ENCODE data around the gene NCOA7. TPM values are rescaled to one million over a fixed set of nuclear protein-coding genes. Genes with fewer than 3 reads are reported as not detected.

The NCOA7 gene
- total RNA-seq, 4 donors from 2014 or later = 11.1 to 28.4 (median 22.1) TPM

DNA sequence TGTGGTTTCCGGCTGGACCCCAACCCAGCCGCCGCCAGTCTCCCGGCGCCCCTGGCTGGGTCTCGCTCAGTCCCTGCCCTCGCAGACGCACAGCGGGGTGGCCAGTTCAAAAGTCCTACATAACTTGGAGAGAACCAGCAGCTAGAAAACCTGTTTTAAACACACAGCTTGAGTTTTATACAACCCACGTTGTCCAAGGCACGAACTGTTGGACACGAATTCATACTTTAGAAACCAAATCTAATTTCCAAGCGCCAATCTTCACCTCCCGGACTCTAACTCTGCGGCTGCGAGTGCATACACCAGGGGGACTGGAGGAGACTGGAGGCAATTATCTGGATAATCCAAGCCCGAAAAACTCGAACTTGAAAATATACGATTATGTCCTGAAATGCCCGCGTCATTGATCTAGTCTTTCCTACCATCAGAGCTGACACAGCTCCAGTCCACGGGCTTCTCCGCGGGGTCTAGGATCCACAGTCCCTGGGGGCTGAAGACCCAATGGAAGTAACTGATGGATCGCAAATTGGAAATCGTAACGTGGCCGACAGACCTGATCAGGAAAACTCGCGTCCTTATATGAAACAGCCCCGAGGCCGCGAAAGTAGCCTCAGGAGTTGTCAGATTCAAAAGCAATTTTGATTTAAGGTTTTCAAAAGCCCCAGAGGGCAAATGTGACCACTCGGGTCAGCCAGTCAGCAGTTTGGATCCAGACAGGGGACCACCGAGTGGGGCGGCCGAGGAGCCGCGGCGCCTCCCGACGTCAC is 42.2 kb upstream of the NCOA7 start:
- peaks cover 63% of the 10 kb centered on the region for H3K27me3 ChIP-seq
- H3K4me3 ChIP-seq = peak overlapping the region; percentile 70
- DNase-seq (ENCODE audit: low spot score in 2 of 2) = no peak
- TF ChIP-seq CTCF (IDR thresholded peaks at IDR 0.05) = no peak
- no peak for TF ChIP-seq EP300 (IDR thresholded peaks at IDR 0.05)
- no peak for TF ChIP-seq POLR2AphosphoS5 (IDR thresholded peaks at IDR 0.05)
- TF ChIP-seq POLR2A (IDR thresholded peaks at IDR 0.05) = no peak
- no peaks in the 10 kb centered on the region for H3K36me3 ChIP-seq
- peak overlapping the region; percentile 86 for H3K27ac ChIP-seq
- H3K9me3 ChIP-seq = no peaks in the 10 kb centered on the region
- WGBS = 1% methylated on average over 23 of the region's 42 CpGs
- H3K4me1 ChIP-seq = peaks cover 34% of the 10 kb centered on the region

- under 1% methylated on average over 39 of the region's 95 CpGs for WGBS
- peak in 1 of 3 donors; percentile 21 for TF ChIP-seq POLR2AphosphoS5 (IDR thresholded peaks at IDR 0.05)
- no peak for TF ChIP-seq EP300 (IDR thresholded peaks at IDR 0.05)
- no peak for TF ChIP-seq POLR2A (IDR thresholded peaks at IDR 0.05)
- TF ChIP-seq CTCF (IDR thresholded peaks at IDR 0.05) = peak in 1 of 2 donors; percentile 14
- H3K27me3 ChIP-seq = peaks cover 63% of the 10 kb centered on the region
- H3K27ac ChIP-seq = peak within 1 kb of the TSS; percentile 86
- DNase-seq (ENCODE audit: low spot score in 2 of 2) = peak; percentile 93 to 94
- peaks cover 34% of the 10 kb centered on the region for H3K4me1 ChIP-seq
- H3K9me3 ChIP-seq = no peaks in the 10 kb centered on the region
- H3K36me3 ChIP-seq = no peaks in the 10 kb centered on the region
- peak within 1 kb of the TSS; percentile 70 for H3K4me3 ChIP-seq
These were observed 41.4 kb upstream of the NCOA7 start, which contains the start of gene HEY2 for GRCh38 chr6:125749173-125749864. Gene HEY2 (plus strand): TSS chr6:125749632. CDS start chr6:125749777, 145 bp downstream.

DNA sequence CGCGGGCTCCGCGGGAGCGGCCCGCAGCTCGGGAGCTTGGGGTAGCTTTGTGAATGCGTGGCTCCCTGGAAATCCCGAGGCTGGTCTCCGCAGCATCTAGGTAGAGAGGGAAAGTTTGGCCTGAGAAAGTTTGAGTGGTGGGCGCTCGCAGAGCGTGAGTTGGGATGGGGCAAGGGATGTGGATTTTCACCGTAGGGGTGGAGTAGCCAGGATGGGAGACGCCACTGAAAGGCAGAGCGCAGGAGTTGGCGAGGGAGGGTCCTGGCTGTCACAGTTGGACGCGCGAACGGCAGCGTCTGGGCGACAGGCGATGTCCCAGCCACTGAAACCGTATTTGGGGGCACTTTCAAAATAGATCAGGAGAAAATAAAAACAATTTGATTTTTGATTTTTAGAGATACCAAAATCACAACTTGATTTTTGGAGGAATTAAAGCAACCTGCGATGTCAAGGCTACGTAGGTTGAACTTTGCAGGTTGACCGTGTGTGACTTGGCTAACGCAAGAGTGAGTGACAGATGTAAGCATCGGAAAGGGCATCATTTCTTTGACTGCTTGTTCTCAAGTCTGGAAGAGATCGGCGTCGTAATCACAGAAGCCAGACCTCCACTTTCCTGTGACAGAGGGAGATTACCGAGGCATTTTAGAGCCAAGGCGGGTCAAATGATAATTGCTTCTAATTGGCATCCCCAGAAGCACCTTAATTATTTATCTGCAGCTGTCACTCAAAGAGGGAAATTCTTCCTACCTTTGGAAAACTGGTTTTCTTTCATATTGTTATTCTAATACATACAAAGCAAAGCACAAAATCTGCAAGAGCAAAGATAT is 40.7 kb upstream of the NCOA7 start:
- Histone ChIP-seq H3K4me1 (peaks cover 34% of the 10 kb centered on the region), H3K36me3 (no peaks in the 10 kb centered on the region), H3K27ac (peak overlapping the region; percentile 86), H3K9me3 (no peaks in the 10 kb centered on the region), H3K4me3 (peak overlapping the region; percentile 70), H3K27me3 (peaks cover 68% of the 10 kb centered on the region)
- DNase-seq (ENCODE audit: low spot score in 2 of 2) = no peak
- TF ChIP-seq CTCF (IDR thresholded peaks at IDR 0.05) (no peak), POLR2AphosphoS5 (IDR thresholded peaks at IDR 0.05) (no peak), POLR2A (IDR thresholded peaks at IDR 0.05) (no peak), EP300 (IDR thresholded peaks at IDR 0.05) (no peak)
- 4% methylated on average over 31 of the region's 35 CpGs for WGBS

- peaks cover 70% of the 10 kb centered on the region for H3K27me3 ChIP-seq
- H3K4me1 ChIP-seq = peaks cover 34% of the 10 kb centered on the region
- TF ChIP-seq EP300 (IDR thresholded peaks at IDR 0.05) (no peak), POLR2AphosphoS5 (IDR thresholded peaks at IDR 0.05) (no peak), POLR2A (IDR thresholded peaks at IDR 0.05) (no peak), CTCF (IDR thresholded peaks at IDR 0.05) (no peak)
- H3K4me3 ChIP-seq = peak overlapping the region; percentile 70
- no peak overlapping the region for H3K27ac ChIP-seq
- H3K36me3 ChIP-seq = no peaks in the 10 kb centered on the region
- no peaks in the 10 kb centered on the region for H3K9me3 ChIP-seq
- 24% methylated on average over 4 of the region's 4 CpGs for WGBS
- DNase-seq (ENCODE audit: low spot score in 2 of 2) = no peak
These were observed 39.9 kb upstream of the NCOA7 start for GRCh38 chr6:125750692-125751333.

Data from suprapubic skin (tissue), 4 donors.